ENCODE results near the gene SMIM5. TPM values are rescaled to one million over a fixed set of nuclear protein-coding genes. Genes with fewer than 3 reads are reported as not detected.
A peak's percentile ranks its signal among the peaks of the same experiment; 100 is the strongest.

Gene SMIM5
- total and polyA plus RNA-seq, 2 of the 13 experiments (the other 11 are each of a cell fraction or from before 2014, with no cell fraction given): not detected

DNA sequence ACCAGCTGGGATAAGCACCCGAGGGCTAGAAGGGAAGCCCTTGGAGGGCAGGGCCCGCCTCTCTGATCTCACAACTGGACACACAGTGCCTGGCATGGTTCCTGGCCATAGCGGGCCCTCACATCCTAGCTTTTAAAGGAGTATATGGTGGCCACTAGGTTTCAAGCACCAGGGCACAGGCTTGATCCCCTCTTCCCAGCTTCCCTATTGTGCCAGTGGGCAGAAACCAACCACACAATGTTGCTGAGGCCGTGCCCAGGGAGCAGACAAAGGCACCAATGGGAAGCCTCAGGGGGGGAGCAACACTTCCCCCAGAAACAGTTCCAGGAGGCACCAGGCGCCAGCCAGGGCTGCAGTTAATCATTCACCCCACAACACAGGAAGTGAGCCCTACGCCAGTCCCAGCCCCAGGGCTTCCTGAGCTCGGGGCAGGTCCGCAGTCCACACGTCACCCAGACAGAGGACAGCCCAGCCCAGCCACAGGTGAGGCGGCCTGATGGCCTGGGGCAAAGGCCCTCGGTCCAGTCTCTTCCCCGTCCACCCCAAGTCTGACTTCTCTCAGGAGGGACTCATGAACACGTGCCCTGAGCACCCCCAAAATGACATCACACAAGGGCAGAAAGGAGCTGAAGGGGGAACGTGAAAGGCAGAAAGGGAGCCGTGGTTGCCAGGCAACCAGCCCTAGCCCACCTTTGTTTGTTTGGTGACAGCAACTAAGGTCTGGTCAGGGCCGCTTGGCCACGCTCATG is 12.8 kb downstream of the SMIM5 start (continued):
- TF ChIP-seq, protein P1, sequence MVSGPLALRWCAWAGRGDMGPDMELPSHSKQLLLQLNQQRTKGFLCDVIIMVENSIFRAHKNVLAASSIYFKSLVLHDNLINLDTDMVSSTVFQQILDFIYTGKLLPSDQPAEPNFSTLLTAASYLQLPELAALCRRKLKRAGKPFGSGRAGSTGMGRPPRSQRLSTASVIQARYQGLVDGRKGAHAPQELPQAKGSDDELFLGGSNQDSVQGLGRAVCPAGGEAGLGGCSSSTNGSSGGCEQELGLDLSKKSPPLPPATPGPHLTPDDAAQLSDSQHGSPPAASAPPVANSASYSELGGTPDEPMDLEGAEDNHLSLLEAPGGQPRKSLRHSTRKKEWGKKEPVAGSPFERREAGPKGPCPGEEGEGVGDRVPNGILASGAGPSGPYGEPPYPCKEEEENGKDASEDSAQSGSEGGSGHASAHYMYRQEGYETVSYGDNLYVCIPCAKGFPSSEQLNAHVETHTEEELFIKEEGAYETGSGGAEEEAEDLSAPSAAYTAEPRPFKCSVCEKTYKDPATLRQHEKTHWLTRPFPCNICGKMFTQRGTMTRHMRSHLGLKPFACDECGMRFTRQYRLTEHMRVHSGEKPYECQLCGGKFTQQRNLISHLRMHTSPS (CRISPR knock-in tag; IDR thresholded peaks at IDR 0.05; ENCODE audit: low read depth): peak; percentile 89
- TF ChIP-seq ZSCAN30 (CRISPR knock-in tag; IDR thresholded peaks at IDR 0.05) (no peak), ZNF282 (IDR thresholded peaks at IDR 0.05; ENCODE audit: partially characterized antibody) (no peak), ZNF354B (CRISPR knock-in tag; IDR thresholded peaks at IDR 0.05) (no peak), ATM (IDR thresholded peaks at IDR 0.05; ENCODE audit: borderline replicate concordance) (no peak), SAFB2 (CRISPR knock-in tag; IDR thresholded peaks at IDR 0.05; ENCODE audit: borderline replicate concordance, low read depth) (no peak), GATAD2A (CRISPR knock-in tag; IDR thresholded peaks at IDR 0.05) (peak; percentile 62; the same call in 1 of the 2 replicates), FOXO1 (CRISPR knock-in tag; IDR thresholded peaks at IDR 0.05) (peak; percentile 42; the same call in 1 of the 2 replicates), ZNF674 (CRISPR knock-in tag; IDR thresholded peaks at IDR 0.05; ENCODE audit: low read depth) (no peak), PCBP2 (optimal IDR thresholded peaks at IDR 0.05; ENCODE audit: low read depth, low read length, poor library complexity, severe bottlenecking) (no peak), ATF7 (IDR thresholded peaks at IDR 0.05) (no peak), ATF7 (CRISPR knock-in tag; IDR thresholded peaks at IDR 0.05) (peak; percentile 72; the same call in 1 of the 2 replicates), ASH2L (IDR thresholded peaks at IDR 0.05; ENCODE audit: insufficient read length, low read depth, low read length) (peak; percentile 78), HNRNPH1 (optimal IDR thresholded peaks at IDR 0.05; ENCODE audit: low read depth, low read length) (no peak), NAIF1 (CRISPR knock-in tag; IDR thresholded peaks at IDR 0.05; ENCODE audit: borderline replicate concordance) (peak; percentile 94; the same call in 1 of the 2 replicates), ZNF768 (CRISPR knock-in tag; IDR thresholded peaks at IDR 0.05) (no peak), ZNF230 (CRISPR knock-in tag; IDR thresholded peaks at IDR 0.05) (no peak), ZNF780A (CRISPR knock-in tag; IDR thresholded peaks at IDR 0.05) (no peak), ZNF264 (CRISPR knock-in tag; IDR thresholded peaks at IDR 0.05) (peak; percentile 59; the same call in 1 of the 2 replicates), ZNF180 (CRISPR knock-in tag; IDR thresholded peaks at IDR 0.05; ENCODE audit: borderline replicate concordance, low read depth) (no peak), PHF8 (CRISPR knock-in tag; IDR thresholded peaks at IDR 0.05) (peak; percentile 79), NCOA5 (CRISPR knock-in tag; IDR thresholded peaks at IDR 0.05) (no peak), MEF2D (CRISPR knock-in tag; IDR thresholded peaks at IDR 0.05) (no peak; the same call in 1 of the 2 replicates), SIX4 (CRISPR knock-in tag; IDR thresholded peaks at IDR 0.05) (peak; percentile 54; the same call in 1 of the 2 replicates)
- TF ChIP-seq, protein P2, sequence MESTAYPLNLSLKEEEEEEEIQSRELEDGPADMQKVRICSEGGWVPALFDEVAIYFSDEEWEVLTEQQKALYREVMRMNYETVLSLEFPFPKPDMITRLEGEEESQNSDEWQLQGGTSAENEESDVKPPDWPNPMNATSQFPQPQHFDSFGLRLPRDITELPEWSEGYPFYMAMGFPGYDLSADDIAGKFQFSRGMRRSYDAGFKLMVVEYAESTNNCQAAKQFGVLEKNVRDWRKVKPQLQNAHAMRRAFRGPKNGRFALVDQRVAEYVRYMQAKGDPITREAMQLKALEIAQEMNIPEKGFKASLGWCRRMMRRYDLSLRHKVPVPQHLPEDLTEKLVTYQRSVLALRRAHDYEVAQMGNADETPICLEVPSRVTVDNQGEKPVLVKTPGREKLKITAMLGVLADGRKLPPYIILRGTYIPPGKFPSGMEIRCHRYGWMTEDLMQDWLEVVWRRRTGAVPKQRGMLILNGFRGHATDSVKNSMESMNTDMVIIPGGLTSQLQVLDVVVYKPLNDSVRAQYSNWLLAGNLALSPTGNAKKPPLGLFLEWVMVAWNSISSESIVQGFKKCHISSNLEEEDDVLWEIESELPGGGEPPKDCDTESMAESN (CRISPR knock-in tag; conservative IDR thresholded peaks at IDR 0.05): peak; percentile 84; the same call in 1 of the 2 replicates
- TF ChIP-seq, protein P3, sequence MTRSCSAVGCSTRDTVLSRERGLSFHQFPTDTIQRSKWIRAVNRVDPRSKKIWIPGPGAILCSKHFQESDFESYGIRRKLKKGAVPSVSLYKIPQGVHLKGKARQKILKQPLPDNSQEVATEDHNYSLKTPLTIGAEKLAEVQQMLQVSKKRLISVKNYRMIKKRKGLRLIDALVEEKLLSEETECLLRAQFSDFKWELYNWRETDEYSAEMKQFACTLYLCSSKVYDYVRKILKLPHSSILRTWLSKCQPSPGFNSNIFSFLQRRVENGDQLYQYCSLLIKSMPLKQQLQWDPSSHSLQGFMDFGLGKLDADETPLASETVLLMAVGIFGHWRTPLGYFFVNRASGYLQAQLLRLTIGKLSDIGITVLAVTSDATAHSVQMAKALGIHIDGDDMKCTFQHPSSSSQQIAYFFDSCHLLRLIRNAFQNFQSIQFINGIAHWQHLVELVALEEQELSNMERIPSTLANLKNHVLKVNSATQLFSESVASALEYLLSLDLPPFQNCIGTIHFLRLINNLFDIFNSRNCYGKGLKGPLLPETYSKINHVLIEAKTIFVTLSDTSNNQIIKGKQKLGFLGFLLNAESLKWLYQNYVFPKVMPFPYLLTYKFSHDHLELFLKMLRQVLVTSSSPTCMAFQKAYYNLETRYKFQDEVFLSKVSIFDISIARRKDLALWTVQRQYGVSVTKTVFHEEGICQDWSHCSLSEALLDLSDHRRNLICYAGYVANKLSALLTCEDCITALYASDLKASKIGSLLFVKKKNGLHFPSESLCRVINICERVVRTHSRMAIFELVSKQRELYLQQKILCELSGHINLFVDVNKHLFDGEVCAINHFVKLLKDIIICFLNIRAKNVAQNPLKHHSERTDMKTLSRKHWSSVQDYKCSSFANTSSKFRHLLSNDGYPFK (CRISPR knock-in tag; IDR thresholded peaks at IDR 0.05; ENCODE audit: borderline replicate concordance): peak; percentile 86

Data from HepG2 (cell line).